Fibroblast of skin of abdomen (primary cell): ENCODE measurements around the gene CARM1.

Experiments
- DNase-seq: peaks from one replicate; pipeline ENCODE4 v3.0.0-alpha.2; 2013

The CARM1 gene

DNA sequence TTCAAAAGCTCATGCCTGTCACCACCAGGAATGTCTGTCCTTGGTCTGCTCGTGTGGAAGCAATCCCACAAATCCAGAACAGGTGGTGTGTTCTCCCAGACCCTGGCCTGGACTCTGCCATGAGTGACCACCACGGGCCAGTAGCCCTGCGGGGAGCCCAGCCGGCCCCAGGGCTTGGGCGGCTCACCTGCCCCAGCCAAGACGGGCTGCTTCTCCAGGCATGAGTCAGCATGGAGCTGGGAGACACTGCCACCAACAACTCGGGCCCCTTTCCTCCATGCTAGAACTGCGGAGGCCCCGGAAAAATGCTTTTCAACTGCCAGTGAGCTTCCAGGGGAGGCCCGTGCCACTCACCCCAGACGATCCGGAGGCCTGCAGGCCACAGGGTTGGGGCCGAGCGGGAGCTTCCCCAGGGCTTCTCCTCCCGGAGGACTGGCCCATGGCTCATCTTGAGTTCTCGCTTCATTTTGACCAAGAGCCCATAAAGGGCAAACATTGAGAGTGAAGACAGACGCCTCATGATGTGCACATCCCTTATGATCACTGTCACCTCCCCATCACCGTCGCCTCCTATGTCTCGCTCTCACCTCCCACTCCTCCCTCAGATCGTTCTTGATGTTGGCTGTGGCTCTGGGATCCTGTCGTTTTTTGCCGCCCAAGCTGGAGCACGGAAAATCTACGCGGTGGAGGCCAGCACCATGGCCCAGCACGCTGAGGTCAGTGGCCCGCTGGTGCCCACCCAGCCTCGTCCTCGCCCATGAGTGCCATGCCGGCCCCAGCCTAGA lies 40.4 kb downstream of the CARM1 start:
- no peak for DNase-seq

DNA sequence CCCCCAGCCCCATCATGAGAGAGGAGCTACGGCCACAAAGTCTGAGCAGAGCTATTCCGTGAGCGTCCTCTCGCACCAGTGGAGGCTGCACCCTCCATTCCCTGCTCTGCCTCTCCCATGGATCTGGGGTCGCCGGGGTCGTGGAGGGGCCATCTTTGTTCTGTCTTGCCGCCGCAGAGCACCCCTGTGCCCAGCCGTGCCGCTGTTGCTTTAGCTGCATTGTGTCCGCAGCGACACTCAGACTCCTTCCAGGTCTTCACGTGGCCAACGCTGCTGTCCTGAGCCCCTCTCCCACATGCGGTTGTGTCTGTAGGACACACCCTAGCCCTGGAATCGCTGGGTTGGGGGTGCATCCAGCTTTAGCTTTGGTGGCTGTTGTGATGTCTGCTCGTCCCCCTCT lies 41.3 kb downstream of the CARM1 start:
- no peak for DNase-seq

DNA sequence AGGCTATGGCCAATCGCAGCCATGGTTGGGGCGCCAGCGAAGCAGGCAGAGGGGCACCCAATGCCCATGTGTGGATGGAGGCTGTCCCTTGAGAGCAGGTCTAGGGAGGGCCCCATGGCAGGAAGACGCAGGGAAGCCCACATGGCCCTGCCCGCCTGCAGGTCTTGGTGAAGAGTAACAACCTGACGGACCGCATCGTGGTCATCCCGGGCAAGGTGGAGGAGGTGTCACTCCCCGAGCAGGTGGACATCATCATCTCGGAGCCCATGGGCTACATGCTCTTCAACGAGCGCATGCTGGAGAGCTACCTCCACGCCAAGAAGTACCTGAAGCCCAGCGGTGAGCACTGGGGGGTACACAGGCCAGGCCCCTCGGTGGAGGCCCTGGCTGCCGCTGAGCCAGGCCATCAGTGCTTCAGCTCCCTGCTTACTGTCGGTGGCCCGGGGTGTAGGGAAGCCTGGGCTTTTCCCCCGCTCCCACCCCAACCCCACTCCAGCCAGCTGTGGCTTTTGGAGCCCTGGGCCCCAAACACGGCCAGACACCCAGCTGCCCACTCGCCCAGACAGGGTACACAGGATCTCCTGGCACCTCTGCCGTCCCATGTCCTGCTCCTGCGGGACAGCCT lies 42.5 kb downstream of the CARM1 start:
- no peak for DNase-seq

DNA sequence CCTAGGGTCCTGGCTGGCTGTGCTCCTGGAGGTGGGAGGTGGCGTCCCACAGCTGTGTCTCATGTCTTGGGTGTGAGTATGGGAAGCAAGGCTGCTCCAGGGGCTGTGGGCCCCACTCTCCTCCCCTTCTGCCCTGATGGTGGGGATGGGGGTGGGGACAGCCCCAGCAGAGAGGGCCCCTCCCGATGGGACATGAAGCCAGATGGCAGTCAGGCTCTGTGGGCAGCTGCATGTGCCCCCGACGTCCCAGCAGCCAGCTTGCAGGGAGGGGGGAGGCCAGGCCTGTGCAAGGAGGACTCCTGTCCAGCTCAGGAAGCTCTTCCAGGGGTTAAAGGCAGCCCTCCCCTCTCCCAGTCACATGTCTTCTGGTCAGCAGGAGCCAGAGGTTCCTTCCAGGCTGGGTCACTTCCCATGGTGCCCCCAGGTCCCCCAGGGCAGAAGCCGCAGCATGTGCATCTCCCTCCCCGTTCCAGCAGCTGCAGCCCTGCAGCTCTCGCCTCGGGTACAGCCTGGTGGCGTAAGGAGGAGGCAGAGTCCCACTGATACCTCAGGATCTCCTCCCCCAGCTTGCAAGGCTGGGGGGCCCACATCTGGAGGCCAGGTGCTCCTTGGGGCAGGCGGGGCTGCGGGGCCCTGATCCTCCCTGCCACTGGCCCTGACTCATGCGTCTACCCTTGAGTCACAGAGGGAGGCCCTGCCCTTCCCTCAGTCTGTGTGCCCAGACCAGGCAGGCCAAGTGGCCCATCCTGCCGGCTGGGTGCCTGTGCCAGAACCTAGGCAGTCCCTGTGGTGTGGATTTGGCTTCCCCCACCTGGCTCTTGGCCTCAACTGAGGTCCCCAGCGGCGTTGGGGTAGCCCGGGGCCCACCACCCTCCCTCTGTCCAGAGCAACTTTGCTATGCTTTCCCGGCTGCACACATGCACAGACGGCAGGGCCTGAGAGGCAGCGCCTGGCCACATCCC lies 44.1 kb downstream of the CARM1 start:
- DNase-seq: peak; percentile 90

DNA sequence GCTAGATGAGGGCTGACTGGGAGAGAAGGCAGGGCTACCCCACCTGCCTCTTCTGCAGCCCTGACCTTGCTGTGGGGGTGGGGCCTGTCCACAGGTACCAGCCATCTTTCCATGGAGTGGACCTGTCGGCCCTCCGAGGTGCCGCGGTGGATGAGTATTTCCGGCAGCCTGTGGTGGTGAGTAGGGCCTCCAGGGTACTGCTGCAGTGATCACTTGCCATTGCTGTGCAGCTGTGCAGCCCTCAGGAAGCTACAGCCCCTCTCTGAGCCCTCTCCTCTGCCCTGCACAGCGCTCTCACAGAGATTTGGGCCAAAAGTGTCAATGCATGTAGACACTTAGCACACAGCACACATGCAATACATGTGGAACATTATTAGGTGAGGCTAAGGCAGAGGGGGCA lies 45.2 kb downstream of the CARM1 start:
- no peak for DNase-seq

DNA sequence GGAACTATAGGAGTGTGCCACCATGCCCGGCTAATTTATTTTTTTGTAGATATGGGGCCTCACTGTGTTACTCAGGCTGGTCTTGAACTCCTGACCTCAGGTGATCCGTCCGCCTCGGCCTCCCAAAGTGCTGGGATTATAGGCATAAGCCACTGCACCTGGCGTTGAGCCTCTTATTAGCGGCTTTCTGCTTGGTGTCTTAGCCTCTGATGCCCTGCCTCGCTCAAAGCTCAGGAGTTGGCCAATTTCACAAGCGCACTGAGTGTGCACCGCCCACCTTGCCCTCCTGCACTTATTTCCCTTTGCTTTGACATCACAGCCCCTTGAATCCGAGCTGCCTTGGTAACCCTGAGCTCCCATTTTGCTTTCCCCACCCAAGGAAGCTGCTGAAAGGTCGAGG lies 47.0 kb downstream of the CARM1 start:
- no peak for DNase-seq

DNA sequence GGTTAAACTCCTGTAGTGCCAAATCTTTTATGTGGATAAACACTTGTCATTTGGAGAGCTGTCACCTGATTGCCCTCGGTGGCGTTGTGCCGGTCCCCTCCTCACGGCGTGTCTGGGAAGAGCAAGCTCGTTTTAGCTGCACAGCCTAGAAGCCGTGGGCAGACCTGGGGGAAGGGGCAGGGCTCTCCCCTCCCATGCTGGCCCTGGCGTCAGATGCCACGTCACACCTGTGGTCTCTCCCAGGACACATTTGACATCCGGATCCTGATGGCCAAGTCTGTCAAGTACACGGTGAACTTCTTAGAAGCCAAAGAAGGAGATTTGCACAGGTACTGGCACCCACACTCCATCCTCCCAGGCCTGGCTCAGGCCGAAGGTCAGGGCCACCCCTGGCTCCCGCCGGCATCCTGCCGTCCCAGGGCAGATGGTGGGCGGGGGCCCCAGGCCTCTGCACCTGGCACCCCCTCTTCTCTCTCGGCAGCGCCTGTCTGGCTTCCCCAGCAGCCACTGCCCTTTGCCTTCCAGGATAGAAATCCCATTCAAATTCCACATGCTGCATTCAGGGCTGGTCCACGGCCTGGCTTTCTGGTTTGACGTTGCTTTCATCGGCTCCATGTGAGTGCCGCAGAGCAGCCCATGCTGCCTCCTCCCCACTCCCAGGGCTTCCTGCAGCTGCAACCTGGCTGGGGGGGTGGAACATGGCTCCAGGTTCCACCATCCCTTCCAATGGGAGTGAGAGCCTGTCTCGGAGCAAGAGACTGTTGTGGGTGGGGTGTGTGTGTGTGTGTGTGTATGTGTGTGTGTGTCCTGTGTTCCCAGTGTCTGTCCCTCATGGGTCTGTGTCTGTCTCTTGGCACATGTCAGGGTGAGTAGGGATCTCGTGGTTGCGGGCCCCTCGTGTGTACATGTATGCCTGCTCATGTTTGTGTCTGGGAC lies 48.3 kb downstream of the CARM1 start:
- DNase-seq: no peak

DNA sequence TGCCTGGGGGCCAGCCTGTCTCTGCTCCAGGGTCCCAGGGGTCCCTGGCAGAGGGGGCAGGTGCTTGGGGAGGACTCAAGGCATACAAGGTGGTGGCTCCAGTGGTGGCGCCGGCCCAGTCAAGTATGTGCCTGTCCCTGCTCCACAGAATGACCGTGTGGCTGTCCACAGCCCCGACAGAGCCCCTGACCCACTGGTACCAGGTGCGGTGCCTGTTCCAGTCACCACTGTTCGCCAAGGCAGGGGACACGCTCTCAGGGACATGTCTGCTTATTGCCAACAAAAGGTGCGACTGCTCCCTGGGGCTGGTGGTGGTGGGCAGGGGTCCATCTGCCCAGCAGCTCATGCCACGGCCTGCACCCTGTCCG lies 48.9 kb downstream of the CARM1 start:
- DNase-seq: no peak

DNA sequence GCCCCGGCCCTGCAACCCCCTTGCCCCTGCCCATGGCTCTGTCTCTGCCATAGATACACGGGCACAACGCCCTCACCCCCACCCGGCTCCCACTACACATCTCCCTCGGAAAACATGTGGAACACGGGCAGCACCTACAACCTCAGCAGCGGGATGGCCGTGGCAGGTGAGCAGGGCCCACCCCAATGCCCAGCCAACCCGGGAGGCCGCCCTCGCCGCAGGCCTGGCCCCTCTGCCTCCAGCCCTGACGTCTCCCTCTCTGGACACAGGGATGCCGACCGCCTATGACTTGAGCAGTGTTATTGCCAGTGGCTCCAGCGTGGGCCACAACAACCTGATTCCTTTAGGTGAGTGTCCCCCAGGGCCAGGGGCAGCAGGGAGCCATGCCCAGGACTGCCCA lies 49.4 kb downstream of the CARM1 start:
- DNase-seq: no peak

DNA sequence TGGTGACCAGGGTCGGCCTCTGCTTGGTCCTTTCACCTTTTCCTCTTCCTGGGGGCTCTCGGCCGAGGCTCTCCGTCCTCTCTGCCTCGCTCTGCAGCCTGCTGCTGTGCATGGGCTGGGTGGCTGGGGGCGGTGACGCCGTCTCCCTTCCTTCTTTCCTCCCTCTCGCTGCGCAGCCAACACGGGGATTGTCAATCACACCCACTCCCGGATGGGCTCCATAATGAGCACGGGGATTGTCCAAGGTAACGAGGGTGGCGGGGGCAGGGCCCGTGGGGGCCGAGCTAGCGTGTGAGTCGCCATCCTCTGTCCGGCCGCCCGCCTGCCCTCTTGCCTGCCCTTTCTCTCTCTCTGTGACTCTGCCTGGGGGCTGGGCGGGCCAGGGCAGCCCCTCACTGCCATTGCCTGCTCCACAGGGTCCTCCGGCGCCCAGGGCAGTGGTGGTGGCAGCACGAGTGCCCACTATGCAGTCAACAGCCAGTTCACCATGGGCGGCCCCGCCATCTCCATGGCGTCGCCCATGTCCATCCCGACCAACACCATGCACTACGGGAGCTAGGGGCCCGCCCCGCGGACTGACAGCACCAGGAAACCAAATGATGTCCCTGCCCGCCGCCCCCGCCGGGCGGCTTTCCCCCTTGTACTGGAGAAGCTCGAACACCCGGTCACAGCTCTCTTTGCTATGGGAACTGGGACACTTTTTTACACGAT lies 50.0 kb downstream of the CARM1 start:
- DNase-seq: no peak

DNA sequence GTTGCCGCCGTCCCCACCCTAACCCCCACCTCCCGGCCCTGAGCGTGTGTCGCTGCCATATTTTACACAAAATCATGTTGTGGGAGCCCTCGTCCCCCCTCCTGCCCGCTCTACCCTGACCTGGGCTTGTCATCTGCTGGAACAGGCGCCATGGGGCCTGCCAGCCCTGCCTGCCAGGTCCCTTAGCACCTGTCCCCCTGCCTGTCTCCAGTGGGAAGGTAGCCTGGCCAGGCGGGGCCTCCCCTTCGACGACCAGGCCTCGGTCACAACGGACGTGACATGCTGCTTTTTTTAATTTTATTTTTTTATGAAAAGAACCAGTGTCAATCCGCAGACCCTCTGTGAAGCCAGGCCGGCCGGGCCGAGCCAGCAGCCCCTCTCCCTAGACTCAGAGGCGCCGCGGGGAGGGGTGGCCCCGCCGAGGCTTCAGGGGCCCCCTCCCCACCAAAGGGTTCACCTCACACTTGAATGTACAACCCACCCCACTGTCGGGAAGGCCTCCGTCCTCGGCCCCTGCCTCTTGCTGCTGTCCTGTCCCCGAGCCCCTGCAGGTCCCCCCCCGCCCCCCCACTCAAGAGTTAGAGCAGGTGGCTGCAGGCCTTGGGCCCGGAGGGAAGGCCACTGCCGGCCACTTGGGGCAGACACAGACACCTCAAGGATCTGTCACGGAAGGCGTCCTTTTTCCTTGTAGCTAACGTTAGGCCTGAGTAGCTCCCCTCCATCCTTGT lies 50.7 kb downstream of the CARM1 start:
- no peak for DNase-seq

DNA sequence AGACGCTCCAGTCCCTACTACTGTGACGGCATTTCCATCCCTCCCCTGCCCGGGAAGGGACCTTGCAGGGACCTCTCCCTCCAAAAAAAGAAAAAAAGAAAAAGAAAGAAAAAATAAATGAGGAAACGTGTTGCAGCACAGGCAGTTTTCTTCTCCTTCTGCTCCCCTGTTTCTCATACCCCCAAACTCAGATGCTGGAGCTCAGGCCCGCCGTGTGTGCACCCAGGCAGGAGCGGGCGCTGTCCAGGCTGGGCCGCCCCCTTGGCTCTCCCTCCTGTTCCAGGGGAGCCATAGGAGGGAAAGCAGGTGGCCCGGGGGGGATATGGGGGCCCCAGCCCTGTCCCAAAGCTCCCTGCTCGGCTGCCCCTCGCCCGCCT lies 51.3 kb downstream of the CARM1 start:
- DNase-seq: no peak

DNA sequence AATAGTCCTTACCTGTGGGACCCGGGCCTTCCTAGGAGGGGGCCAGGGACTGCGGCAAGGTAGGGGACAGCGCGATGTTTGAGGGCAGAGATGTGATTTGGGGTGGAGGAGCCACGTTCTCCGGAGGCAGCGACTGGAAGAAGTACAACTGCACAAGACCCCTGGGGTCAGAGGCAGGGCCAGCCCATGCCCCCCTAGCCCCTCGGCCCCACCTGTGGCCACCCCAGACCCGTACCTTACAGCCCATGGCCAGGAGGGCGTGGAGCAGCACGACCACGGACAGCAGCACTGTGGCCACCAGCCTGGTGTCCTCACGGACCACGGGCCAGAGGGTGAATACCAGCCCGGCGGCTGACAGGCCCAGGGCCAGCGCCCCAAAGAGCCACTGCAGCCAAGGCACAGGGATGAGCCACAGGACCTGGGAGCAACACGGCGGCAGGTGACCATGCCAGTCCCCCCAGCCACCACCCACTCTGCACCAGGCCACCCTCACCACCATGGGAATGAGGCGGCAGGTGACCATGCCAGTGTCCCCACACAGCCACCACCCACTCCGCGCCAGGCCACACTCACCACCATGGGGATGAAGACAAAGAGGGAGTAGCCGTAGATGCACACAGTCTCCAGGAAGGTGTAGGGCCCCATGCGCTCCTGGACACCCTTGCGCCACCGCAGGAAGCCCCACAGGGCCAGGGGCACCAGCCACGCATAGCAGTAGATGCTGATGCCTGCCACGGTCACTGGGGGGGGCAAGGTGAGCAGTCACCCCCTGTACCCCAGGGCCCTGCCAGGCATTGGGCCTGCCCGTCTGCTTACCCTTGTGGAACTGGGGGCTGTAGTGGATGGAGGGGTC lies 52.1 kb downstream of the CARM1 start:
- DNase-seq: no peak

DNA sequence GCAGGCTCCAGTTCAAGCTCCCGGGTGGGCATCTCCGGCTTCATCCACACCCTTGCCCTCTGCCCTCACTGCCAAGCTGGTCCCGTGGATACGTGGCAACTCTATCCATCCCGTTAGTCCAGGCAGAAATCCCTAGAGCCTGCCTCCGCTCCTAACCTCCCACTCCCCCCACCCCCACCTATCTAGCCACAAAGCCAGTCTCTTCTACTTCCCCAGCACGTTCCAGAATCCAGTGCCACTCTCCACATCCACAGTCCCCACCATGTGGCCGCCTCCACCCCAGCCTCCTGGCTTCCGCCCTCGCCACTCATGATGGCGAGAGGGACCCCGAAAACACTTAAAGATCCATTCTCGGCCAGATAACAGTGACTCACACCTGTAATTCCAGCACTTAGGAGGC lies 53.2 kb downstream of the CARM1 start:
- DNase-seq: no peak

DNA sequence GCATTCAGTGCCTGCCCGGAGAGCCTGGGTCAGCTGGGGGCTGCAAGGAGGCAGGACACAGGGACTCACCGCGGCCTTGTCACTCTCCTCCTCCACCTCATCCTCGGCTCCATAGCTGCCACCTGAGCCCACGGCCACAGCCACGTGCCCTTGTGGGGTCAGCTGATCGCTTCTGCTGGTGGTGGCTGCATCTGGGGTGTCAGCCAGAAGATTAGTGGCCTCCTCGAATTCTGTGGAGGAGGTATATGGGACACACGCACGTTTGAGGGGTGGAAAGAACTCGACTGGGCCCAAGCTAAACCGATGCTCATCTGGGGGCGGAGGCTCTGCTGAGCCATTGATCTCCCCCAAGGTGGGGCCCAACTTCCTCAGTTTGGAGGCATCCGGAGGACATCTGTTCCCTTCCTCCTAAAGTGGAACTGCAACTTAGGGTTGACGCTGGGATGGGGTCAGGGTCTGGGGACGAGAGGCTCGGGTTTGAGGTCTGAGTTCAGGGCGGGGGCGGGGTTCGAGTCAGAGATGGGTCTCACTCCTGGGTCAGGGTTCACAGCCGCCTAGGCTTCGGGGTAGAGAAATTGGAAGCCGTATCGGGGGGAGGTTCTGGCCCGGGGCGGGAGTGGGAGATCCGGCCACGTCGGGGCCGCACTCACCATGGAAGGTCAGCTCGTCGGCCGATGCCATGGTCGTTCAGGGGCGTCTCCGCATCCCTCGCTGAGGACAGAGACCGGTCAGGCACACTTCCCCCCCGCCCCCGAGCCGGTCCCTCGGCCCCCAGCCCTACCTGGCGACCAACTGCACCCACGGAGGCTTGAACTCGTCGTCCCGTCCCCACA lies 56.6 kb downstream of the CARM1 start:
- no peak for DNase-seq

DNA sequence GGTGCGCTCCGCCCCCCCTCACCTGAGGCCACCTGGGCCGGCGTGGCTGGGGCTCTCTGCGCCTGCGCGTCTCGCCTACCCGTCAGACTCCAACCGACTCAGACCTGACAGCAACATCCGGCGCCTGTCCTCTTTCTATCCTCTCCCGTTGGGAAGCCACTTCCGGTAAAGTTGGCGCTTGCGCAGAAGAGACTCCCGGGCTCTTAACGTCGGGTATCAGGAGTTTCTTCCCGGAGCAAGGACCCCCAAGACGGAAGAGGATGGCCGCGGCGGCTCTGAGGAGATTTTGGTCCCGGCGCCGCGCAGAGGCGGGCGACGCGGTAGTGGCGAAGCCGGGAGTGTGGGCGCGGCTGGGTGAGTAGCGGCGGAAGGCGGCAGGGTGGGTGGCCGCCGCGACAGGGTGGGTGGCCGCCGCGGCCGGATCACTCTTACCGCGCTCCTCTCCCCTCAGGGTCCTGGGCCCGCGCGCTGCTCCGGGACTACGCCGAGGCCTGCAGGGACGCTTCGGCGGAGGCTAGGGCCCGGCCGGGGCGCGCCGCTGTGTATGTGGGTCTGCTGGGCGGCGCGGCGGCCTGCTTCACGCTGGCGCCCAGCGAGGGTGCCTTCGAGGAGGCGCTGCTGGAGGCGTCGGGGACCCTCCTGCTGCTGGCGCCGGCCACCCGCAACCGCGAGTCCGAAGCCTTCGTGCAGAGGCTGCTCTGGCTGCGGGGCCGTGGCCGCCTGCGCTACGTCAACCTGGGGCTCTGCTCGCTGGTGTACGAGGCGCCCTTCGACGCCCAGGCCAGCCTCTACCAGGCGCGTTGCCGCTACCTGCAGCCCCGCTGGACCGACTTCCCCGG lies 57.4 kb downstream of the CARM1 start, which contains the start of the genes TIMM29 and YIPF2:
TIMM29 (plus strand) TSS at position 249 of the 839 bp plus-strand sequence; CDS start at position 261, 12 bp downstream.
YIPF2 (minus strand) TSS at position 77 of the 839 bp plus-strand sequence. CDS start 229 bp downstream, outside the sequence.
- peak; percentile 99 for DNase-seq

DNA sequence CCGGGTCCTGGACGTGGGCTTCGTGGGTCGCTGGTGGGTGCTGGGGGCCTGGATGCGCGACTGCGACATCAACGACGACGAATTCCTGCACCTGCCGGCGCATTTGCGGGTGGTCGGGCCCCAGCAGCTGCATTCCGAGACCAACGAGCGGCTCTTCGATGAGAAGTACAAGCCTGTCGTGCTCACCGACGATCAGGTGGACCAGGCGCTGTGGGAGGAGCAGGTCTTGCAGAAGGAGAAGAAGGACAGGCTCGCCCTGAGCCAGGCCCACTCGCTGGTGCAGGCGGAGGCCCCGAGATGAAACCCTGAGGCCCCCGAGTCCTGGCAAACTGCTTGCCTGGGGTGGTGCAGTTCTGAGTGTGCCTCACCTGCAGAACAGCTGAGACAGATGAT lies 58.0 kb downstream of the CARM1 start:
- no peak for DNase-seq
